GM12878 (cell line): ENCODE measurements around the gene TMEM209.

Source experiments
- ATF2 ChIP-seq: IDR thresholded peaks from 2 replicates; pipeline ENCODE4 v1.6.1; 2012; ENCODE audit warnings: low read length, inconsistent platforms
- CEBPB ChIP-seq, 2 experiments: fragments of 150-350 bp in 1 of 2; IDR thresholded peaks; 2 replicates each; pipeline ENCODE4 v1.6.1; 2012 to 2014; ENCODE audit warnings: low read depth in 2 of 2, low read length in 2 of 2, borderline replicate concordance in 1 of 2, inconsistent platforms in 1 of 2
- CTCF ChIP-seq, 3 experiments: IDR thresholded peaks in 2 of 3; conservative IDR thresholded peaks in 1 of 3; 2 replicates each; pipeline ENCODE4 v1.5.1; 2011; ENCODE audit warnings: low read depth in 3 of 3, low read length in 3 of 3, mild to moderate bottlenecking in 3 of 3, control low read depth in 2 of 3, moderate library complexity in 2 of 3, inconsistent platforms in 1 of 3, mixed read lengths in 1 of 3; ENCODE audit not compliant: control insufficient read depth in 2 of 3, insufficient read depth in 1 of 3; ENCODE audit errors: extremely low read depth in 1 of 3
- EZH2 ChIP-seq: IDR thresholded peaks from 2 replicates; pipeline ENCODE4 v1.6.1; 2012; ENCODE audit warnings: low read depth, mild to moderate bottlenecking, control low read depth, inconsistent platforms, low read length, borderline replicate concordance; ENCODE audit not compliant: control insufficient read depth
- MYC ChIP-seq: IDR thresholded peaks from 2 replicates; pipeline ENCODE4 v1.6.1; 2011; ENCODE audit warnings: mild to moderate bottlenecking, low read length, moderate library complexity, inconsistent platforms; ENCODE audit not compliant: insufficient read depth, insufficient replicate concordance, insufficient read length, severe bottlenecking
- POLR2AphosphoS5 ChIP-seq: IDR thresholded peaks from 2 replicates; pipeline ENCODE4 v1.6.1; 2011; ENCODE audit warnings: mild to moderate bottlenecking, low read length, inconsistent platforms
- RAD21 ChIP-seq: IDR thresholded peaks from 2 replicates; pipeline ENCODE4 v1.6.1; 2011; ENCODE audit warnings: mild to moderate bottlenecking, low read depth, low read length, moderate library complexity; ENCODE audit not compliant: insufficient read depth
- REST ChIP-seq: IDR thresholded peaks from 2 replicates; pipeline ENCODE4 v1.6.1; 2012; ENCODE audit warnings: mild to moderate bottlenecking, low read depth, low read length
- ZNF24 ChIP-seq: fragments of 450-650 bp; IDR thresholded peaks from 2 replicates; pipeline ENCODE4 v1.6.1; 2017; ENCODE audit warnings: antibody characterized with exemption, mild to moderate bottlenecking
- ZSCAN29 ChIP-seq: fragments of 450-650 bp; IDR thresholded peaks from 2 replicates; pipeline ENCODE4 v1.6.1; 2017; ENCODE audit warnings: mild to moderate bottlenecking, moderate library complexity

GRCh38 chr7:130162196-130162595, 43.0 kb downstream of the TMEM209 start:
- TF ChIP-seq POLR2AphosphoS5 (no peak), CTCF (IDR thresholded peaks at IDR 0.05 in 2 of 3, conservative IDR thresholded peaks at IDR 0.05 in 1 of 3; ENCODE audit: control insufficient read depth in 2 of 3, extremely low read depth in 1 of 3, insufficient read depth in 1 of 3, low read depth in 3 of 3, low read length in 3 of 3) (no peak), ATF2 (no peak), EZH2 (no peak), RAD21 (no peak), MYC (no peak), ZNF24 (no peak), ZSCAN29 (no peak), CEBPB (IDR thresholded peaks at IDR 0.05; ENCODE audit: borderline replicate concordance in 1 of 2, low read depth in 2 of 2, low read length in 2 of 2) (no peak), REST (no peak)
